Neuronal stem cell (in vitro differentiated cells): ENCODE results near the gene SLC9A7.

ENCODE experiments used
- DNase-seq: peaks from one replicate; pipeline ENCODE4 v3.0.0-alpha.2; 2013; ENCODE audit warnings: low spot score
- H2AFZ ChIP-seq: one replicate; pipeline ENCODE4 v1.6.1; 2013; ENCODE audit warnings: mild to moderate bottlenecking, low read length, inconsistent platforms
- H2AK5ac ChIP-seq: 2 replicates; pipeline ENCODE4 v1.6.1; 2013; ENCODE audit warnings: low read depth, mild to moderate bottlenecking, inconsistent platforms, low read length, moderate library complexity, mixed read lengths
- H2BK120ac ChIP-seq: 2 replicates; pipeline ENCODE4 v1.6.1; 2013; ENCODE audit warnings: low read depth, mild to moderate bottlenecking, inconsistent platforms, low read length, moderate library complexity, mixed read lengths
- H2BK12ac ChIP-seq: one replicate; pipeline ENCODE4 v1.6.1; 2013; ENCODE audit warnings: low read length, inconsistent platforms
- H2BK15ac ChIP-seq: 2 replicates; pipeline ENCODE4 v1.6.1; 2013; ENCODE audit warnings: mild to moderate bottlenecking, low read length, inconsistent platforms, mixed read lengths
- H2BK5ac ChIP-seq: one replicate; pipeline ENCODE4 v1.6.1; 2013; ENCODE audit warnings: inconsistent platforms, mild to moderate bottlenecking, low read length, moderate library complexity
- H3K14ac ChIP-seq: one replicate; pipeline ENCODE4 v1.6.1; 2013; ENCODE audit warnings: low read length, inconsistent platforms
- H3K18ac ChIP-seq: 2 replicates; pipeline ENCODE4 v1.6.1; 2013; ENCODE audit warnings: low read length, inconsistent platforms
- H3K23ac ChIP-seq: 2 replicates; pipeline ENCODE4 v1.6.1; 2013; ENCODE audit warnings: low read depth, mild to moderate bottlenecking, mixed read lengths, low read length, inconsistent platforms; ENCODE audit not compliant: poor library complexity
- H3K27ac ChIP-seq: replicated peaks from 3 replicates; pipeline ENCODE4 v1.5.1; 2013; ENCODE audit warnings: low read length, inconsistent platforms
- H3K27me3 ChIP-seq, 3 experiments: 2 replicates each; pipeline ENCODE4 v1.6.1; 2013; ENCODE audit warnings: low read length in 3 of 3, mild to moderate bottlenecking in 2 of 3, inconsistent platforms in 1 of 3, low read depth in 1 of 3, mixed read lengths in 1 of 3, moderate library complexity in 1 of 3; ENCODE audit not compliant: control insufficient read depth in 3 of 3, insufficient read depth in 3 of 3
- H3K36me3 ChIP-seq, 2 donors: replicated peaks in 1 of 2; 2 replicates each; pipeline ENCODE4 v1.6.1; 2013; ENCODE audit warnings: low read length in 2 of 2; ENCODE audit not compliant: control insufficient read depth in 2 of 2, insufficient read depth in 2 of 2
- H3K4ac ChIP-seq: 2 replicates; pipeline ENCODE4 v1.6.1; 2013; ENCODE audit warnings: inconsistent platforms, mild to moderate bottlenecking, low read length, moderate library complexity
- H3K4me1 ChIP-seq, 2 donors: 1 replicate in 1 of 2; 2 replicates in 1 of 2; pipeline ENCODE4 v1.6.1; 2013; ENCODE audit warnings: low read length in 2 of 2, low read depth in 1 of 2; ENCODE audit not compliant: control insufficient read depth in 2 of 2, insufficient read depth in 1 of 2
- H3K4me2 ChIP-seq: one replicate; pipeline ENCODE4 v1.6.1; 2013; ENCODE audit warnings: mild to moderate bottlenecking, low read length, inconsistent platforms; ENCODE audit not compliant: insufficient read depth, poor library complexity, severe bottlenecking
- H3K4me3 ChIP-seq, 2 donors: 2 replicates each; pipeline ENCODE4 v1.5.1; 2013; ENCODE audit warnings: low read length in 2 of 2, mild to moderate bottlenecking in 2 of 2, inconsistent platforms in 1 of 2, moderate library complexity in 1 of 2
- H3K79me1 ChIP-seq: one replicate; pipeline ENCODE4 v1.6.1; 2013; ENCODE audit warnings: low read depth, mild to moderate bottlenecking, inconsistent platforms, low read length, moderate library complexity
- H3K9ac ChIP-seq: one replicate; pipeline ENCODE4 v1.6.1; 2013; ENCODE audit warnings: mild to moderate bottlenecking, low read depth, low read length, inconsistent platforms; ENCODE audit not compliant: poor library complexity
- H3K9me3 ChIP-seq, 2 donors: replicated peaks in 1 of 2; 2 replicates each; pipeline versions ENCODE3 to v1.6.1; 2013; ENCODE audit warnings: low read length in 2 of 2, mild to moderate bottlenecking in 2 of 2, inconsistent platforms in 1 of 2, low read depth in 1 of 2, mixed read lengths in 1 of 2, moderate library complexity in 1 of 2; ENCODE audit not compliant: control insufficient read depth in 2 of 2, insufficient read depth in 1 of 2
- H4K8ac ChIP-seq: one replicate; pipeline ENCODE4 v1.6.1; 2013; ENCODE audit warnings: low read depth, mild to moderate bottlenecking, inconsistent platforms, low read length, moderate library complexity
- H4K91ac ChIP-seq: one replicate; pipeline ENCODE4 v1.6.1; 2013; ENCODE audit warnings: low read length, low read depth, mild to moderate bottlenecking, inconsistent platforms; ENCODE audit not compliant: poor library complexity
- WGBS, 2 donors: extraction: QIAGEN DNeasy Blood & Tissue Kit; methylation state at CpG; one replicate each; pipeline ENCODE4 v1.1.7; 2013; ENCODE audit warnings: missing lambda C conversion rate in 2 of 2, mixed read lengths in 1 of 2; ENCODE audit not compliant: insufficient read length in 2 of 2, insufficient replicate concordance in 1 of 2; ENCODE audit errors: extremely low coverage in 2 of 2; 5-methylcytosine and 5-hydroxymethylcytosine counted together

SLC9A7 gene

DNA sequence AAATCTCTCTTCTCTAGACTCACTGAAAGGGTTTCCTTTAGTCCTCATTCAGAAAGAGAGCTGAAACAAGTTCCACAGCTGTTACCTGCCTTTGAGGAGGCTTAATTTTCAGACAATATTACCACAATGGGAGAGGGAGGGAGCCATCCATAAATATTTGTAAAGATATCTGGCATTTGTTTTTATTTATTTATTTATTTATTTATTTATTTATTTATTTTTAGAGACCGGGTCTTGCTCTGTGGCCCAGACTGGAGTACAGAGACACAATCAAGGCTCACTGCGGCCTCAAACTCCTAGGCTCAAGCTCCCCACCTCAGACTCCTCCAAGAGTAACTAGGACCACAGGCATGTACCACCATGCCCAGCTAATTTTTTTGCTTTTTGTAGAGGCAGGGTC is 80.7 kb downstream of the SLC9A7 start:
- no peak overlapping the region for H2BK15ac ChIP-seq
- no peak overlapping the region for H3K9ac ChIP-seq
- no peak overlapping the region for H2BK120ac ChIP-seq
- H2BK12ac ChIP-seq, result no peak overlapping the region
- no peaks in the 10 kb centered on the region for H3K27me3 ChIP-seq
- no peak overlapping the region for H4K91ac ChIP-seq
- DNase-seq, result no peak
- no peak overlapping the region for H3K27ac ChIP-seq
- H4K8ac ChIP-seq, result no peak overlapping the region
- H2BK5ac ChIP-seq, result no peak overlapping the region
- no peaks in the 10 kb centered on the region for H3K36me3 ChIP-seq
- H3K23ac ChIP-seq, result no peak overlapping the region
- no peak overlapping the region for H3K4ac ChIP-seq
- H3K18ac ChIP-seq, result no peak overlapping the region
- no peak overlapping the region for H2AK5ac ChIP-seq
- no peak overlapping the region for H3K4me2 ChIP-seq
- no peaks in the 10 kb centered on the region for H3K79me1 ChIP-seq
- H3K4me1 ChIP-seq, result no peaks in the 10 kb centered on the region
- H2AFZ ChIP-seq, result no peak overlapping the region
- no peak overlapping the region for H3K14ac ChIP-seq
- H3K4me3 ChIP-seq, result no peak overlapping the region
- no CpG with 5 or more reads among the region's 2 CpGs for WGBS, 2 donors
- no peaks in the 10 kb centered on the region for H3K9me3 ChIP-seq

DNA sequence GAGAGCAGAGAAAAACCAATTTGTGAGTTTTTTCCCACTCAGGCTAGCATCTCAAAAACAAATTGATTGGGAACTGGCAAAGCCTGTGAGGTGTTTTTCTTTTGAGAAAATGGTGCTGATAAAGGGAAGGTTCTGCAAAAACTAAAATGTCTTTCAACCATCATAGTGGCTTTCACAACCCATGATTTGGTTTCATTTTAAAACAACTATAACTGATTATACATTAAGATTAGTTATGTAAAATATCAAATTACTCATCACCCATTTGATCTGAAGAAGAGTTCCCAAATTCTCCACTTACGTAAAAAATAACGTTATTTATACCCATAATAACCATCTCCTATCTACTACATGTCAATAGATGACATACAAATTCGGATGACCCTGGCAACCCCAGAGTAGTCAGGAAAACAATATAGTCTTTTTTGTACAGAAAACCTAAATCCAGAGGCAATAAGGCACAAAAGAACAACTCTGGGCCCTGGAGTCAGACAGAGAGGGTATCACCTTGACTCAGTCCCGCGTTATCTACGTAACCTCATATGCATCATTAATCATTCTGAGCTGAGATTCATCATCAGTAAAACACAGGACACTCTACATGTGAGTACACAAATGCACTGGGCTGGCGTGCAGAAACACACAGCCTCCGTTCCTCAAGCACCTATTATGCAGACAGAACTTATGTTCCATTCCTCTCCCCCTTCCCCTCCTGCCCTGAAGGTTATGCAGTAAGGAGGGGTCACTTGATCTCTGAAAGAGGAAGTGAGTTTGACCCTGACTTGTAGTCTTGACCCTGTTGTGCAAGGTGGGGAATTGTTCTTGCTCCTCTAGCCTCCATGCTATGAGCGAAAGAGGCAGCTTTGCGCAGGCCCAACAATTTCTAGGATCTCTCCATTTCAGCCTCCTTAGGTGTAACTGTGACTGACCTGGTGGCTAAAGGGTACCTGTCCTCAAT is 82.2 kb downstream of the SLC9A7 start:
- H3K4me1 ChIP-seq, result no peaks in the 10 kb centered on the region
- no peak overlapping the region for H2BK120ac ChIP-seq
- no peak overlapping the region for H3K18ac ChIP-seq
- 100% methylated on average over 2 of the region's 10 CpGs; no CpG with 5 or more reads in 1 of the 2 donors for WGBS, 2 donors
- no peak overlapping the region for H4K8ac ChIP-seq
- DNase-seq, result no peak
- no peak overlapping the region for H3K4ac ChIP-seq
- no peak overlapping the region for H3K14ac ChIP-seq
- H3K27ac ChIP-seq, result no peak overlapping the region
- no peak overlapping the region for H2BK15ac ChIP-seq
- no peaks in the 10 kb centered on the region for H3K36me3 ChIP-seq
- no peak overlapping the region for H4K91ac ChIP-seq
- H3K4me3 ChIP-seq, result no peak overlapping the region
- no peaks in the 10 kb centered on the region for H3K9me3 ChIP-seq
- no peaks in the 10 kb centered on the region for H3K27me3 ChIP-seq
- no peak overlapping the region for H2BK12ac ChIP-seq
- H2BK5ac ChIP-seq, result no peak overlapping the region
- no peak overlapping the region for H2AK5ac ChIP-seq
- no peak overlapping the region for H3K9ac ChIP-seq
- H2AFZ ChIP-seq, result no peak overlapping the region
- H3K4me2 ChIP-seq, result no peak overlapping the region
- no peaks in the 10 kb centered on the region for H3K79me1 ChIP-seq
- H3K23ac ChIP-seq, result no peak overlapping the region

DNA sequence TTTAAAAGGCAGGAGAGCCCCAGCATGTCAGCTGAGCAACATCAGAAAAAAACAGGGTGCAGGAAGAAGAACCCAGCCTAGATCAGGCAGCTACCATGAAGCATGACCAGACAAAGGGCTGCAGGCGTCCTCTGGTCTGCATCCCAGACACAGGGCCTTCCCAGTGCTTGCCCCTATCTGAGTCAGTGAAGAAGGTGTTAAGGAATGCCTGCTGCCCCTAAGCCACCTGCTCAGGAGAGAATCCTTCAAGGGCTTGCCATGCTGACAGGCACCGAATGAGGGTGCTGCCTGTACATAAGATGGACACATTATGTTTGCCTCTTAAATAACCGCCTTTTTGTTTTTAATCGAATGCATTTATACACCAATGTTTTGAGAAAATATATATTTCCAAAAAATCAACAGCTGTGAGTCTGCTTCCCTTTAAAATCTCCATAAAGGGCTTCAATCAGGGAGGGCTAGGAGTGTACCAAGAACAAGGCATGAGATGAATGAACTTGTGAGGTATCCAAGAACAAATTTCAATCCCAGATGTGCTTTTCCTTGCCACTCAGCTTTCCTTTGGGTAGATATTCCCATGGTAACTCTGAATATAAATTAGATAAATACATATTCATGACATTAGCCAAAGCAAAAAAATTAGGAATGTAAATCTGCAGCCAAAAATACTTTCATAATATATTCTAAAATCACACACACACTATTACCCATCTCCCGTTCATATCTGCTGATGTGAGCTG is 85.1 kb downstream of the SLC9A7 start:
- Histone ChIP-seq H2BK5ac (no peak overlapping the region), H2AK5ac (no peak overlapping the region), H3K18ac (no peak overlapping the region), H4K91ac (no peak overlapping the region), H3K36me3 (no peaks in the 10 kb centered on the region), H2AFZ (no peak overlapping the region), H3K9ac (no peak overlapping the region), H3K14ac (no peak overlapping the region), H3K4ac (no peak overlapping the region), H3K4me1 (no peaks in the 10 kb centered on the region), H3K4me2 (no peak overlapping the region), H4K8ac (no peak overlapping the region), H3K23ac (no peak overlapping the region), H2BK15ac (no peak overlapping the region), H2BK120ac (no peak overlapping the region), H2BK12ac (peak overlapping the region; percentile 41), H3K27ac (no peak overlapping the region), H3K79me1 (no peaks in the 10 kb centered on the region), H3K4me3 (no peak overlapping the region), H3K9me3 (no peaks in the 10 kb centered on the region), H3K27me3 (no peaks in the 10 kb centered on the region)
- no peak for DNase-seq
- no CpG with 5 or more reads among the region's 5 CpGs for WGBS, 2 donors

DNA sequence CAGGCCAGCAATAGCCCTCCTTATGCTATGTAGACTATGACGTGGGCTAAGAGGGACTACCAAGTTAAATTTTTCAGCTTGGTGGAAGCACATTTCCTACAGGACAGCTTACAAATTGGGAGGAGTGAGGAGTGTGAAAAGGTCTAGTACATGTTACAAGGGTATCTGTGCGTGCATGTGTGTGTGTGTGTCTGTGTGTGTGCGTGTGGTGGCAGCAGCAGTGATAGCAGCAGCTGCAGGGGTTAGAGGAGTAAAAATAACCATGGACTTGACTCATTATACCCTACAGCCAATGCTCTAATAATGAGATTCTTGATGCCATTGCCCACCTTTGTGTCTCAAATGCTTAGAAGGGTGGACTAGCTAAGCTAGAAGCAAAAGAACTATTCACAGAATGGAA is 88.6 kb downstream of the SLC9A7 start:
- Histone ChIP-seq H4K91ac (no peak overlapping the region), H3K27ac (no peak overlapping the region), H3K27me3 (no peaks in the 10 kb centered on the region), H2BK15ac (no peak overlapping the region), H3K14ac (no peak overlapping the region), H3K4me2 (no peak overlapping the region), H3K36me3 (no peaks in the 10 kb centered on the region), H3K9me3 (no peaks in the 10 kb centered on the region), H2BK12ac (no peak overlapping the region), H4K8ac (peak overlapping the region; percentile 6), H3K18ac (no peak overlapping the region), H2AK5ac (no peak overlapping the region), H2BK120ac (no peak overlapping the region), H3K4ac (no peak overlapping the region), H3K9ac (no peak overlapping the region), H3K79me1 (no peaks in the 10 kb centered on the region), H3K23ac (no peak overlapping the region), H3K4me3 (no peak overlapping the region), H2BK5ac (no peak overlapping the region), H2AFZ (no peak overlapping the region), H3K4me1 (no peaks in the 10 kb centered on the region)
- WGBS, 2 donors, result no CpG with 5 or more reads among the region's 3 CpGs
- no peak for DNase-seq
